Measurements from ENCODE around the gene DEFB113.

DNA sequence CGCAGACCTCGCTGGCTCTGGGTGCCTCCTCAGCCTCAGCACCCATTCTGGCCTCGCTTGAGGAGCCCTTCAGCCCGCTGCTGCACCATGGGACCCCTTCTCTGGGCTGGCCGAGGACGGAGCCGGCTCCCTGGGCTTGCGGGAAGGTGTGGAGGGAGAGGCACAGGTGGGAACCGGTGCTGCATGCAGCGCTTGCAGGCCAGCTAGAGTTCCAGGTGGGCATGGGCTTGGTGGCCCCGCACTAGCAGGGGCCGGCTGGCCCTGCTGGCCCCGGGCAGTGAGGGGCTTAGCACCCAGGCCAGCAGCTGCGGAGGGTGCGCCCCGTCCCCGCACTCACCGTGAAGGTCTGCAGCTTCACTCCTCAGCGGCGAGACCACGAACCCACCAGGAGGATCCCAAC is 35.9 kb downstream of the DEFB113 start:
- TF ChIP-seq, protein P1, sequence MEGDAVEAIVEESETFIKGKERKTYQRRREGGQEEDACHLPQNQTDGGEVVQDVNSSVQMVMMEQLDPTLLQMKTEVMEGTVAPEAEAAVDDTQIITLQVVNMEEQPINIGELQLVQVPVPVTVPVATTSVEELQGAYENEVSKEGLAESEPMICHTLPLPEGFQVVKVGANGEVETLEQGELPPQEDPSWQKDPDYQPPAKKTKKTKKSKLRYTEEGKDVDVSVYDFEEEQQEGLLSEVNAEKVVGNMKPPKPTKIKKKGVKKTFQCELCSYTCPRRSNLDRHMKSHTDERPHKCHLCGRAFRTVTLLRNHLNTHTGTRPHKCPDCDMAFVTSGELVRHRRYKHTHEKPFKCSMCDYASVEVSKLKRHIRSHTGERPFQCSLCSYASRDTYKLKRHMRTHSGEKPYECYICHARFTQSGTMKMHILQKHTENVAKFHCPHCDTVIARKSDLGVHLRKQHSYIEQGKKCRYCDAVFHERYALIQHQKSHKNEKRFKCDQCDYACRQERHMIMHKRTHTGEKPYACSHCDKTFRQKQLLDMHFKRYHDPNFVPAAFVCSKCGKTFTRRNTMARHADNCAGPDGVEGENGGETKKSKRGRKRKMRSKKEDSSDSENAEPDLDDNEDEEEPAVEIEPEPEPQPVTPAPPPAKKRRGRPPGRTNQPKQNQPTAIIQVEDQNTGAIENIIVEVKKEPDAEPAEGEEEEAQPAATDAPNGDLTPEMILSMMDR (IDR thresholded peaks at IDR 0.05), result no peak
- TF ChIP-seq POLR2A (IDR thresholded peaks at IDR 0.05), result no peak
